Neural cell (in vitro differentiated cells): ENCODE data around the gene LSM3. TPM values are rescaled to one million over a fixed set of nuclear protein-coding genes. Genes with fewer than 3 reads are reported as not detected.

Source experiments
- H2AFZ ChIP-seq: fragments of 200-600, 300-800 bp; sonication (generic), shearing (Covaris generic); 2 replicates; pipeline ENCODE4 v1.6.0; 2014; ENCODE audit warnings: low read depth, mild to moderate bottlenecking, antibody characterized with exemption, low read length, moderate library complexity
- H3F3A ChIP-seq: fragments of 200-600 bp; shearing (Covaris generic); 2 replicates; pipeline ENCODE4 v1.6.1; 2016; ENCODE audit warnings: mild to moderate bottlenecking, moderate library complexity, mixed read lengths, antibody characterized with exemption, low read length; ENCODE audit not compliant: insufficient read depth, poor library complexity, severe bottlenecking
- H3K27ac ChIP-seq: fragments of 200-600, 300-800 bp; sonication (generic), shearing (Covaris generic); 2 replicates; pipeline ENCODE4 v1.5.1; 2014; ENCODE audit warnings: mild to moderate bottlenecking, low read length, moderate library complexity
- H3K27me3 ChIP-seq: fragments of 300-800, 200-600 bp; sonication (generic), shearing (Covaris generic); 2 replicates; pipeline ENCODE4 v1.6.0; 2014; ENCODE audit warnings: mild to moderate bottlenecking, low read depth, low read length, moderate library complexity; ENCODE audit not compliant: insufficient read depth
- H3K36me3 ChIP-seq: fragments of 300-800, 200-600 bp; sonication (generic), shearing (Covaris generic); 2 replicates; pipeline ENCODE4 v1.5.1; 2014; ENCODE audit warnings: mild to moderate bottlenecking, antibody characterized with exemption, low read length, moderate library complexity; ENCODE audit not compliant: insufficient read depth
- H3K4me2 ChIP-seq: fragments of 300-800, 200-600 bp; sonication (generic), shearing (Covaris generic); 2 replicates; pipeline ENCODE4 v1.6.0; 2014; ENCODE audit warnings: mild to moderate bottlenecking, low read length
- H3K4me3 ChIP-seq: fragments of 300-800, 200-600 bp; sonication (generic), shearing (Covaris generic); 2 replicates; pipeline ENCODE4 v1.5.1; 2014; ENCODE audit warnings: mild to moderate bottlenecking, low read length, moderate library complexity
- H3K79me2 ChIP-seq: fragments of 200-600 bp; shearing (Covaris generic); replicated peaks from 2 replicates; pipeline ENCODE4 v1.6.0; 2014; ENCODE audit warnings: mild to moderate bottlenecking, low read length, moderate library complexity; ENCODE audit not compliant: insufficient read depth
- H3K9ac ChIP-seq: fragments of 300-800, 200-600 bp; sonication (generic), shearing (Covaris generic); 2 replicates; pipeline ENCODE4 v1.6.1; 2016; ENCODE audit warnings: mild to moderate bottlenecking, low read length, mixed read lengths
- H3K9me2 ChIP-seq: fragments of 200-600 bp; shearing (Covaris generic); 2 replicates; pipeline ENCODE4 v1.6.1; 2016; ENCODE audit warnings: mild to moderate bottlenecking, low read length, mixed read lengths; ENCODE audit not compliant: insufficient read depth
- H3K9me3 ChIP-seq: fragments of 200-600, 300-800 bp; sonication (generic), shearing (Covaris generic); 2 replicates; pipeline ENCODE4 v1.6.1; 2016; ENCODE audit warnings: mild to moderate bottlenecking, mixed run types, low read length, moderate library complexity, mixed read lengths
- H4K20me1 ChIP-seq: fragments of 200-600 bp; shearing (Covaris generic); 2 replicates; pipeline ENCODE4 v1.6.1; 2016; ENCODE audit warnings: mild to moderate bottlenecking, mixed run types; ENCODE audit not compliant: insufficient read depth
- EP300 ChIP-seq: fragments of 450-650 bp; conservative IDR thresholded peaks from 2 replicates; pipeline ENCODE4 v1.6.1; 2014; ENCODE audit warnings: antibody characterized with exemption, mild to moderate bottlenecking, moderate library complexity; ENCODE audit not compliant: poor library complexity, severe bottlenecking
- EZH2 ChIP-seq: fragments of 200-600, 300-800 bp; shearing (Covaris generic), sonication (generic); IDR thresholded peaks from 2 replicates; pipeline ENCODE4 v1.6.1; 2014; ENCODE audit warnings: antibody characterized with exemption, low read length, borderline replicate concordance, mild to moderate bottlenecking; ENCODE audit not compliant: insufficient read depth, poor library complexity, severe bottlenecking
- MXI1 ChIP-seq: fragments of 450-650 bp; conservative IDR thresholded peaks from 2 replicates; pipeline ENCODE4 v1.6.1; 2014; ENCODE audit warnings: antibody characterized with exemption, mild to moderate bottlenecking; ENCODE audit not compliant: poor library complexity, severe bottlenecking
- POLR2AphosphoS5 ChIP-seq: IDR thresholded peaks from 2 replicates; pipeline ENCODE4 v1.6.1; 2012
- RAD21 ChIP-seq: fragments of 450-650 bp; conservative IDR thresholded peaks from 2 replicates; pipeline ENCODE4 v1.6.1; 2014; ENCODE audit warnings: antibody characterized with exemption, mild to moderate bottlenecking, moderate library complexity
- SMC3 ChIP-seq: fragments of 450-650 bp; conservative IDR thresholded peaks from 2 replicates; pipeline ENCODE4 v1.6.1; 2014; ENCODE audit warnings: antibody characterized with exemption, mild to moderate bottlenecking, moderate library complexity; ENCODE audit not compliant: poor library complexity
- TAF1 ChIP-seq: IDR thresholded peaks from 2 replicates; pipeline ENCODE4 v1.6.1; 2012; ENCODE audit warnings: low read depth
- polyA plus RNA-seq: library from polyadenylated mRNA; depleted of rRNA; stranded (reverse); fragments of >200 nt; gene quantifications from 2 replicates; pipeline ENCODE4 v1.2.3, GENCODE V29; 2014
- TF ChIP-seq, protein P1 (sequence below): IDR thresholded peaks from 2 replicates; pipeline ENCODE4 v1.6.1; 2012; ENCODE audit warnings: borderline replicate concordance
- TF ChIP-seq, protein P2 (sequence below): fragments of 450-650 bp; IDR thresholded peaks from 2 replicates; pipeline ENCODE4 v1.5.1; 2014; ENCODE audit warnings: antibody characterized with exemption, mild to moderate bottlenecking, moderate library complexity; ENCODE audit not compliant: poor library complexity, severe bottlenecking

Gene LSM3
- polyA plus RNA-seq, 1 donor from 2014 or later = 29.6 TPM

GRCh38 chr3:14152963-14153355 lies 25.7 kb upstream of the LSM3 start:
- peaks cover 11% of the 10 kb centered on the region for H3K36me3 ChIP-seq
- no peaks in the 10 kb centered on the region for H3K27me3 ChIP-seq
- H3K9me2 ChIP-seq = no peaks in the 10 kb centered on the region
- H2AFZ ChIP-seq = no peak overlapping the region
- H3K27ac ChIP-seq = no peak overlapping the region
- H3K9me3 ChIP-seq = no peaks in the 10 kb centered on the region
- no peak overlapping the region for H3K4me2 ChIP-seq
- no peaks in the 10 kb centered on the region for H3K79me2 ChIP-seq
- TF ChIP-seq RAD21 (no peak), EZH2 (no peak), TAF1 (no peak), SMC3 (no peak), MXI1 (no peak), EP300 (no peak), POLR2AphosphoS5 (no peak)
- TF ChIP-seq, protein P1, sequence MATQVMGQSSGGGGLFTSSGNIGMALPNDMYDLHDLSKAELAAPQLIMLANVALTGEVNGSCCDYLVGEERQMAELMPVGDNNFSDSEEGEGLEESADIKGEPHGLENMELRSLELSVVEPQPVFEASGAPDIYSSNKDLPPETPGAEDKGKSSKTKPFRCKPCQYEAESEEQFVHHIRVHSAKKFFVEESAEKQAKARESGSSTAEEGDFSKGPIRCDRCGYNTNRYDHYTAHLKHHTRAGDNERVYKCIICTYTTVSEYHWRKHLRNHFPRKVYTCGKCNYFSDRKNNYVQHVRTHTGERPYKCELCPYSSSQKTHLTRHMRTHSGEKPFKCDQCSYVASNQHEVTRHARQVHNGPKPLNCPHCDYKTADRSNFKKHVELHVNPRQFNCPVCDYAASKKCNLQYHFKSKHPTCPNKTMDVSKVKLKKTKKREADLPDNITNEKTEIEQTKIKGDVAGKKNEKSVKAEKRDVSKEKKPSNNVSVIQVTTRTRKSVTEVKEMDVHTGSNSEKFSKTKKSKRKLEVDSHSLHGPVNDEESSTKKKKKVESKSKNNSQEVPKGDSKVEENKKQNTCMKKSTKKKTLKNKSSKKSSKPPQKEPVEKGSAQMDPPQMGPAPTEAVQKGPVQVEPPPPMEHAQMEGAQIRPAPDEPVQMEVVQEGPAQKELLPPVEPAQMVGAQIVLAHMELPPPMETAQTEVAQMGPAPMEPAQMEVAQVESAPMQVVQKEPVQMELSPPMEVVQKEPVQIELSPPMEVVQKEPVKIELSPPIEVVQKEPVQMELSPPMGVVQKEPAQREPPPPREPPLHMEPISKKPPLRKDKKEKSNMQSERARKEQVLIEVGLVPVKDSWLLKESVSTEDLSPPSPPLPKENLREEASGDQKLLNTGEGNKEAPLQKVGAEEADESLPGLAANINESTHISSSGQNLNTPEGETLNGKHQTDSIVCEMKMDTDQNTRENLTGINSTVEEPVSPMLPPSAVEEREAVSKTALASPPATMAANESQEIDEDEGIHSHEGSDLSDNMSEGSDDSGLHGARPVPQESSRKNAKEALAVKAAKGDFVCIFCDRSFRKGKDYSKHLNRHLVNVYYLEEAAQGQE = no peak
- TF ChIP-seq, protein P2, sequence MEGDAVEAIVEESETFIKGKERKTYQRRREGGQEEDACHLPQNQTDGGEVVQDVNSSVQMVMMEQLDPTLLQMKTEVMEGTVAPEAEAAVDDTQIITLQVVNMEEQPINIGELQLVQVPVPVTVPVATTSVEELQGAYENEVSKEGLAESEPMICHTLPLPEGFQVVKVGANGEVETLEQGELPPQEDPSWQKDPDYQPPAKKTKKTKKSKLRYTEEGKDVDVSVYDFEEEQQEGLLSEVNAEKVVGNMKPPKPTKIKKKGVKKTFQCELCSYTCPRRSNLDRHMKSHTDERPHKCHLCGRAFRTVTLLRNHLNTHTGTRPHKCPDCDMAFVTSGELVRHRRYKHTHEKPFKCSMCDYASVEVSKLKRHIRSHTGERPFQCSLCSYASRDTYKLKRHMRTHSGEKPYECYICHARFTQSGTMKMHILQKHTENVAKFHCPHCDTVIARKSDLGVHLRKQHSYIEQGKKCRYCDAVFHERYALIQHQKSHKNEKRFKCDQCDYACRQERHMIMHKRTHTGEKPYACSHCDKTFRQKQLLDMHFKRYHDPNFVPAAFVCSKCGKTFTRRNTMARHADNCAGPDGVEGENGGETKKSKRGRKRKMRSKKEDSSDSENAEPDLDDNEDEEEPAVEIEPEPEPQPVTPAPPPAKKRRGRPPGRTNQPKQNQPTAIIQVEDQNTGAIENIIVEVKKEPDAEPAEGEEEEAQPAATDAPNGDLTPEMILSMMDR = no peak
- no peak overlapping the region for H3K4me3 ChIP-seq
- H3K9ac ChIP-seq = no peak overlapping the region
- no peaks in the 10 kb centered on the region for H3F3A ChIP-seq
- no peaks in the 10 kb centered on the region for H4K20me1 ChIP-seq

DNA sequence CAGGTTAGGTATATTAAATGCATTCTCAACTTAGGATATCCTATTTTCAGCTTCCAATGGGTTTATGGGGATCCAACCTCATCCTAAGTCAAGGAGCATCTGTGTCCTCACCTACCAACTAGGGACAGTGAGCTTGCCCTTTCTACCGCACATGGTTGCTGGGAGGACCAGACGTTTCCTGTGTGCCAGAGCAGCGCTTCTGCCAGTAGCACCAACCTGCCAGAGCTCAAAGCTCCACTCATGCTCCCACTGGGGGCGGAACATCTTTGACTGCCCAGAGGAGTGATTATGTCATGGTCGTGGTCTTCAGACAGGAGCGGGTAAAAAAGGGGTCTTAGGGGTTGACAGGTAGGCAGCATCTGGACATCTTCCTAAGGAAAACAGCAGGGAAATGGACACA lies 25.0 kb upstream of the LSM3 start:
- TF ChIP-seq RAD21 = no peak
- no peak for TF ChIP-seq POLR2AphosphoS5
- TF ChIP-seq EP300 = no peak
- TF ChIP-seq TAF1 = no peak
- TF ChIP-seq EZH2 = no peak
- TF ChIP-seq, protein P2 = no peak
- TF ChIP-seq MXI1 = no peak
- no peak for TF ChIP-seq SMC3
- TF ChIP-seq, protein P1 = no peak
- no peak overlapping the region for H2AFZ ChIP-seq
- no peaks in the 10 kb centered on the region for H3K9me2 ChIP-seq
- H4K20me1 ChIP-seq = no peaks in the 10 kb centered on the region
- no peak overlapping the region for H3K9ac ChIP-seq
- H3K79me2 ChIP-seq = no peaks in the 10 kb centered on the region
- H3K4me3 ChIP-seq = no peak overlapping the region
- H3K4me2 ChIP-seq = no peak overlapping the region
- H3F3A ChIP-seq = no peaks in the 10 kb centered on the region
- H3K27ac ChIP-seq = no peak overlapping the region
- peaks cover 18% of the 10 kb centered on the region for H3K36me3 ChIP-seq
- no peaks in the 10 kb centered on the region for H3K27me3 ChIP-seq
- no peaks in the 10 kb centered on the region for H3K9me3 ChIP-seq
